ENCODE data around the gene PNPLA2.

PNPLA2 gene

DNA sequence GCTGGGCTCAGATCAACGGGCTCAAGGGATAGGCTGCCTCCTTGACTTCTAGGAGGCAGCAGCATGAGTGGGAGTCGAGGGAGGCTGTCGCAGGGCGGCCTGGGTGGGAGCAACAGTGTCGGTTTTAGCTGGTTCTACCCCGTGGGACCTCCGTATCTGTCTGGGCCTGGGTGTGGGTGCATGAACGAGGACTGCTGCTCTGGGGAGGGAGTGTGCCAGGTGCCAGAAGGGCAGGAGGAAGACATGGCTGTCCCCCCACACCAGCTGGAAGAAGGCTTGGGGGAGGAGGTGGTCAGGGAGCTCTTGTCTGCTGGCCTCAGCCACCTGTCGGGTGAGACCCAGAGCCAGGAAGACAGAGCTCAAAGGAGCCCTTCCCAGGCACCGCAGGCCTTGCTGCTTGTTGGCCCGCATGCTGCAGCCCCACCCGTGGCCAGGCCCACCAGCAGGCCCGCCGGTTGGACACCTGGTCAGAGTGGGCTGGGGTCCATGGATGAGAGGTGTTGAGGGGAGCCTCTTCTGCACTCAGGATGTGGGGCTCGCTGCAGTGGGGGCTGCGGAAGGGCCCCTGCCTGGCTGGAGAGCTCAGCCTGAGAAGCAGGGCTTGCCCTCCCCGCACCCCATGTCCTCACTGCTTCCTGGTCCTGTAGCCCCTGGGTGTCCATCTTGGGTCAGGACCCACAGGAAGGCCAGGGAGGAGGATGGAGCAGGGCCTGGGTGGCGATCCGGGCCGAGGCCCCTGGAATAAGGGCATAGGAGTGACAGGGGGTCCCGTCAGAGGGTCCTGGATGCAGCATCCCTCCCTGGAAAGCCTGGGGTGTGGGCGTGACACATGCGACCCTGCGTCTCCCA, 32.3 kb upstream of the PNPLA2 start:
- DNase-seq (ENCODE audit: low read depth in 3 of 3, low spot score in 1 of 3), result no peak

DNA sequence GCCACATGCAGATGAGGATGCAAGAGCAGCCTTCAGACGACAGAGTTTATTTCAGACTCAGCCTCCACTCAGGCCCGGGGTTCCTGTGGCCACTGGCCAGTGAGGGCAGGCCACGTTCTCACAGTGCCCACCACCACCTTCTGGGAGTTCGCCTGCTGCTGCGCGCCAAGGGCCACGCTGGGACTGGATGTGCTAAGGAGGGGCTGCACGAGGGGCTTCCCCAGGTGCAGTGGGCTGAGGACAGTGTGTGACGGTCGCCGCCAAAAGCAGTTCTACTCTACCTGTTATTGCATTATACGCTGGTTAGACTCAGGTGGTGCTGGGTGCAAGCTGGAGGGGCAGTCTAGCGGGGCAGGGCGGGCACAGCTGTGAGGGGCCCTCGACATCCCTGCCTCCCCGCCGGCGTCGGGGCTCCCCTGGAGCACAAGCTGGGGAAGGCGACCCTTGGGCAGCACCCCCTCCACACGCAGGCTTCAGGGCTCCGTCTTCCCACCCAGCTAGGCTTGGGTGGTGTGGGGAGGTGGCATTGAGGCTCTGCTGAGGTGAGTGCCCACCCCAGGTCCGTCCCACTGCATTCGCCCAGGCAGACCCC, 31.5 kb upstream of the PNPLA2 start:
- DNase-seq (ENCODE audit: low read depth in 3 of 3, low spot score in 1 of 3), result no peak

DNA sequence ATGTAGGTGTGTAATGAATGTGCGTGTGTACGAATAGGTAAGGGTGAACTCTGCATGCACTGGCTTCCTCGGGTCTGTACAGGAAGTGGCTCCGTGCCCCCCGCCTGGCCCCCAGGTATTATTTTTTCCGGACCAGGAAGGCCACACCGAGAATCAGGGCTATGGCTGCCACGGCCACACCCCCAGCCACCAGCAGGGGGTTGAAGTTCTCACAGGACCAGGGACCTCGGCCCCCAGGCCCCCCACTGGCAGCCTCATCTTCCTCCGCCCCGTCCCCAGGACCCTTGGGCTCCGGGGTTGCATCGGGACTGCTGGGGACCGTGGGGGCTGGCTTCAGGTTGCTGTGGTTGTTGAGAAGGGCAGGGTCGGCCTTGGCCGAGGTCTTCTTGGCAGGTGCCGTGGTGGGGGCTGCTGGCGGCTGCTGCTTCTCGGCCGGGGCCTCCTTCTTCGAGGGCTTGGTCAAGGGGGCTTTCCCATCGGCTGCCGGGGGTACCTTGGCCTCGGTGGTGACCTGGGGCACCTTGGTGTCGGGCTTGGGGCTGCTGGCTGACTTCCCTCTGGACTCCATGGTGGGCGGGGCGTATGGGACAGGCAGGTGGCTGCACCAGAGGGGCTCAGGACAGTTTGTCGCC, 30.6 kb upstream of the PNPLA2 start:
- DNase-seq (ENCODE audit: low read depth in 3 of 3, low spot score in 1 of 3), result no peak

DNA sequence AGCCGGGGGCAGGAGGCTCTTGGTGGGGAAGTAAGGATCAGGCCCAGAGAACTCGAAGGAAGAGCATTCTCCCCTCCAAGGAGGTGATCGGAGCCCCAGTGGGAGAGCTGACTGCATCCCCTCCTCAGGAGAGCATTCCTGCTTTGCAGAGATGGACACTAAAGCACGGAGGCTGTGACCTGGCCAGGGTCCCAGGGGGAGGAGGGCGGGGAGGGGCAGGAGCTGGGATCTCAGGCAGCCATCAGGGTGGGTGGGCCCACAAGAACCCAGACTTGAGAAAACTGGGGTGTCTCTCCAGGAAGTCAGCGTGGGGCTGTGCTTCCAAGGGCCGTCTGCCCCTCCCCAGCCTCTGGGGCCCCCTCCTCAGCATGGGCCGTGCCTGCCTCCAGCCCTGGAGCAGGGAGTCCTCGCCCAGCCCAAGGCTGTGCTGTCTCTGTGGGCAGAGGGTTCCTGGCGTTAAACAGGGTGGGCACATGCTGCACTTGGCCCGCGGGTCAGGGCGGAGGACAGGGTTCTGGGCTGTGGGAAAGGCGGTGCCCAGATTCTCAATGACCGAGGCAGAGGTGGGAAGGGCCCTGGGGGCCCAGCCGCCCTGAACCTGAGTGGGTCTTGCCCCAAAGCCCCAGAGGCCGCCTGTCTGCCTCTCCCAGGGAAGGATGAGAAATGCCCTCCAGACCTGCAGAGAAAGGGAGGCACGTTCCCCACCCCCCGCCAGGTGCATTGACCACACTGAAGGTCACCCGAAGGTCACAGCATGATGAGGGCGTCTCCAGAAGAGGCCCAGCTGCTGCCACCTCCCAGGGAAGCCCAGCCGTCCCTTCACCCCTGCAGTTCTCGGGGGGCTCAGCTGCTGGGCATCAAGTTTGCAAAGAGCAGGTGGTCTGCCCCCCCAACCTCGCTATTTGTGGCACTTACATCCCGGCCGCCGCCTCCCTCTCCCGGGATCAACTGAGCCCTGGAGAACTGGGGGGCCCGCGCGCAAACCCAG, 29.5 kb upstream of the PNPLA2 start:
- no peak for DNase-seq (ENCODE audit: low read depth in 3 of 3, low spot score in 1 of 3)

DNA sequence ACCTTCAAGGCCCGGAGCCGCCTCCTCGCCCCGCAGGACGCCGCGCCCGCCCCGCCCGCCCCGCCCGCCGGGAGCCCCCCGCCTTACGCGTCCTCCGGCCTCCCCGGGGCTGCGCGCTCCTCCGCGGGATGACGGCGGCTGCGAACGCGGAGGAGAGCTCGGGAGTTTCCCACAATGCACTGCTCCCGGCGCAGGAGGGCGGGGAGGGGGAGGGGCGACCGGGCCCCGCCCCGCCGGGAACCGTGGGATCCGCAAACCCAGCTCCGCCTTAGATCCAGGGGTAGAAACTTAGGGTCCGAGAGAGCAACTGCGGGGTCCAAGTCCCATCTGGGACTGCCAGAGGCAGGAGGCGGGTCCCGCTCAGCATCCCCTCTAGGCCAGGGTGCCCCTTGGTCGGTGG, 28.8 kb upstream of the PNPLA2 start, which contains the start of gene CEND1:
CEND1 (minus strand) TSS at position 148 of the 400 bp plus-strand sequence. CDS start 1,514 bp downstream, outside the sequence.
- DNase-seq (ENCODE audit: low read depth in 3 of 3, low spot score in 1 of 3), result peak in 1 of 3 donors; percentile 50

DNA sequence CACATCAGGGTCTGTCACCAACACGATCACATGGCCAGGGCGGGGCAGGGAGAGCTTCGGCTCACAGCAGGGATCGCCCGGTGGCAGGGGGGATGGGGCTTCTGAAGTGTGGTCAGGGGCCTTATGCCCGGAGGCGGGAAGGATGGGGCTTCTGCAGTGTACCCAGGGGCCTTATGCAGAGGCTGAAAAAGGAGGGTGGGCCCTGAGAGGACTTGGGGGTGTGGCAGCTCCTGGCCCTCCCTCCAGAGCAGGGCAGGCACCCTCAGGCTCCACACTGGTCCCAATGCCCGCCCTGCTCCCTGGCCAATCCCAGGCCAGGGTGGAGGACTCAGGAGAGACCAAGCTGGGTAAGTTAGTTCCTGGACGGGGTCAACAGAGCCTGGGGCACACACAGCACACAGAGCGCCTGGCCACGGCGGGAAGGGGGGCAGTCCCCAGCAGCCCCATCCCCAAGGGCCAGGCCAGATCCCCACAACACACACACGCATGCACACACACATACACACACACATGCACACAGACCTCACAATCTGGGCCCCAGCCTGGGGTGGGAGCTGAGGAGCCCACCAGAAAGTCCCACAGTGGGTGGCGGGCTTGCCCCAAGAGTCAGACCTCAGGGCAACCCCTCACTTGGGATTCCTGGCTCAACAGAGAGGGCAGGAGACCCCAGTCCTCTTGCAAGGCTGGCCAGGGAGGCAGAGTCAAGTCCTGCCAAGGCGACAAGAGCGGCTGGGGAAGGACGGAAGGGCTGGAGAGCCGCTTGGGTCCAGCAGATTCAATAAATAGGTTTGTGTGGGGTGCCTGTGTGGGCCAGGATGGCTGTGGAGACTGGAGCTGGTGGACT, 27.8 kb upstream of the PNPLA2 start:
- no peak for DNase-seq (ENCODE audit: low read depth in 3 of 3, low spot score in 1 of 3)

DNA sequence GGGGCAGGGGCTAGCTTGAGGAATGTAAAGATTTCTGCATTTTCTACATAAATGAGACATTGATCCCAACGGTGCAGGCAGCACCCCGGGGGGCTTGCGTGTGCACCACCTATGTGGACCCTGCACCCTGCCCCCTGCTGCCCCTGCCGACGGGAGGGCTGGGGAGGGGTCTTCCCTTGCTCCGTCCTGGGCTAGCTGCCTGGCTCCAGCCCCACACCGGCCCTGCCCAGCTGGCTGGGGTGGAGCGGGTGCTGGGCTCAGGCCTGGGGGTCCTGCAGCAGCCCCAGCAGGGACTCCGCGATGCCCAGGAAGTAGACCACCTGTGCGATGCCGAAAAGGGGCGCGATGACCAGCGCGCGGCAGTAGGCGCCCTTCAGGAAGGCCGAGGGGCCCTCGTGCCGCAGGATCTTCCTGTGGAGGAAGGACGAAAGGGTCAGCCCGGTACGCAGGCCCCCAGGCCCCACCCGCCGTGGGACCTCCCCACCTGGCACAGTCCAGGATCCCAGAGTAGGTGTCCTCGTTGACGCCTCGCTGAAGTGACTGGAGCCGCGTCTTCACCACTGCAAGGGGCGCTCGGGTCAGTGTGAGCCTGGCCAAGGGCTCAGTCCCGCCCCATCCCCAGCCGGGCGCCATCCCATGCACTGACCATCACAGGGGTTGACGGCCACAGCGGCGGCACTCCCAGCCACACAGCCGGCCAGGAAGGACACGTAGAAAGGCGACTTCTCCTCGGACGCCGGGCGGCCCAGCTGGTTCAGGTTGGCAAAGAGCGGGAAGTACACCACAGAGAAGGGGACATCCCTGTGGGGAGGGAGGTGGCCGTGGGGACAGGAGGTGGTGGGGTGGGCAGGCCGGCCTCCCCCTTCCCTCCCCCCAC, 26.8 kb upstream of the PNPLA2 start:
- no peak for DNase-seq (ENCODE audit: low read depth in 3 of 3, low spot score in 1 of 3)

DNA sequence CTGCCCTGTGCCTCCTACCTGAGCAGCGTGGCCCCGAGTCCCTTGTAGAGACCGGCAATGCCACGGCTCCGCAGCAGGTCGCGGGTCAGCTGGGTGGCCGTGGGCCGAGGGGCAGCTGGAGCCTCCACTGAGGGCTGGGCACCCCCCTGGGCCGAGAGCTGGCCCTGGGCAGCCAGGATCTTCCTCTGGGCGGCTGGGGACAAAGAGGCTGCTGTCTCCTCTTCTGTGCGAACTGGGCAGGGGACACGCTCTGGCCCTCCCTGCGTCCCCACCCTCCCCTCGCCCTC, 26.2 kb upstream of the PNPLA2 start:
- DNase-seq (ENCODE audit: low read depth in 3 of 3, low spot score in 1 of 3), result no peak

DNA sequence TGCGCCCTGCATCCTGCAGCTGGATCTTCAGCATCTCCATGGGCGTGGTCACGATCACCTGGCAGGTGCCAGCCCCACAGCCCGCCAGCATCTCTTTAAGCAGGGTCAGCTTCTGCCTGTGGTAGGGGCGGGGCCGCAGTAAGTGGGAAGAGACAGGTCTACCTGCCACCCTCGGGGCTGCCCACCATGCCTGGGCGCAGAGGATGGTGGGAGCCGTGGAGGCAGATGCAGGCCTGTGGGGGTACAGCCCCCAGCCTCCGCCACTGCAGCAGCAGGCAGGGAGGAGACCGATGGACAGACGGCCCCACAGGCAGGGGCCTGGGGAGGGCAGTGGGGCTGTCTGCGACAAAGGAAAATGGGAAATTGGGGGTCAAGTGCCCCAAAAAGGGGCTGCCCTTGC, 25.8 kb upstream of the PNPLA2 start:
- no peak for DNase-seq (ENCODE audit: low read depth in 3 of 3, low spot score in 1 of 3)

DNA sequence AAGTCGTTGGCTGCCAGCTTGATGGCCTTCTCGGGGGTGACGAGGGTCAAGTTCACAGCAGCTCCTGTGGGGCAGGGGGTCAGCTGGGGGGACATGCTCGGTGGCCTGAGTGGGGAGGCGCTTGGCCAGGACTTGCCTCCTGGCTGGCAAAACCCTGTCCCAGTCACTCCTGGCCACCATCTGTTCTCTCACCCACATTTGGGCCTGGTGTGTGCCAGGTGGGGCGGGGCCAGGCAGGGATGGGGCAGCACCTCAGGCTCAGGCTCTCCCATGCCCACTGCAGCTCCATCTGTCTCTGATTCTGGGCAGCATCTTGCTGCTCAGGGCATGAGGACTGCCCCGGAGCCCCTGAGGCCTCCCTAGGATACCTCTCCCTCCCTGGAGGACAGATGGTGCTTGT, 25.2 kb upstream of the PNPLA2 start:
- no peak for DNase-seq (ENCODE audit: low read depth in 3 of 3, low spot score in 1 of 3)

DNA sequence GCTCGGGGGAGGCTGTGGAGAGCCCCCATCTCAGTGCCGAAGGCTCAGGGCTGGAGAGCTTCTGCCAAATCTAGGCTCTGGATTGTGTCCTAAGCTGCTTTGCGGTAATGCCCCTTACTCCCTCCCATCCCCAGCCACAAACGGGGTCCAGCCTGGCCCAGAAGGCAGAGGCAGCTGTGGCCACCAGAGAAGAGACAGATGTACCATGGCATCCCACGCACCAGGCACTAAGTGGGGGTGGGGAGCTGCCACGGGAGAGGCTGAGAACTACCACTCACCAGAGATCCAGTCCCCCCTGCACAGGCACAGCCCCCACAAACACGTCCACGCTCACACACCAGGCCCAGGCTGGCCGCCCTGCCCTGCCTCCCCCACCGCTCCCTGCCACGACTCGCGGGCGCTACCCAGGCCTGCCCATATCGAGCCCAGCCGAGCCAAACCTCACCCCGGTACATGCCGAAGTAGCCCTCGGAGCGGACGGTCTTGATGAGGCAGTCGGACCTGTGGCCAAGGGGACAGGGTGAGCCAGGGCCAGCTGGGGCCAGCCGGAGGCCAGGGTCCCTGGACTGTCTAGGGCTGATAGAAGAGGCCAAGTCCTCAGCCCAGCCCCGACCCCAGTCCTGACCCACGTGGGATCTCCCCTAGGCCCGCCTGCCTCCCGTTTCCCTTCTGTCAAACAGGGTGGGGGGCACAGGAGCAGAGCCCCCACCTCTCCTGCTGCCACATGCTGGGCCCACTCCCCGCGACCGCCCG, 24.5 kb upstream of the PNPLA2 start:
- DNase-seq (ENCODE audit: low read depth in 3 of 3, low spot score in 1 of 3), result no peak

DNA sequence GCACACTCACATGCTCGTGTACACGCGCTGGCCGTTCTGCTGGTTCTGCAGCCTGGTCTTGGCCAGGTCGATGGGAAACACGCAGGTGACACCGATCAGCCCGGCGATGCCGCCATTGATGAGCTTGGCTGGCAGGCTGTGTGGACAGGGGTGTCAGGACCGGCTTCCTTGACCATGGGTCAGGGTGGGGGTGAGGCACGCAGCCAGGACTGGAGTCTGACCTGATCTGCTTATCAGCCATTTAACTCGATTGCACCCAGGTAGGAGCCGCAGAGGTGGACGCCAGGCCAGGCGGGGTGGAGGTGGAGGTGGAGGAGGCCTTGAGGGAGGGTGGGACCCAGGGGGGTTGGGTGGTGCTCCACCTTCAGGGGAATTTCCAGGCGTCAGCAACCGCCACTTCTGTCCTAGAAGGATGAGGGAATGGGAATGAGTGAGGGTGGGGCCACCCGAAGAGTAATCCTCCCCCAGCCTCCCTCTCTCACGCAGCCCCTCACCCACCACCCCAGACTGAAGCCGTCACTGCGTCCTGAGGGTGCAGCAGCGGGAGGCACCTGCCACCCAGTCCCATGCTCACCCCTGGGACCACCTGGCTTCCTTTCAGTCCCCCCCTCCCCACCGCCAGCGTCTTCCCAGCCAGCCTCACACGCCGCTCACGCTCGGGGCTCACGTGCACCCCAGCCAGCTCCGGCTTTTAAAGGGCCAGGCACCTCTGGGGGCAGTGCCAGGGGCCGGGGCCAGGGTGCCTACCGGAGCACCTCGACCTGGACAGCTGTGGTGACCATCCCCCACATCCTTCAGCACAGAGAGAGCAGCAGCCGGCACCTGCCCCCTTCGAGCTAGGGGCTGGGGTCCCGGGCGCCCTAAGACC, 23.7 kb upstream of the PNPLA2 start:
- DNase-seq (ENCODE audit: low read depth in 3 of 3, low spot score in 1 of 3), result no peak

DNA sequence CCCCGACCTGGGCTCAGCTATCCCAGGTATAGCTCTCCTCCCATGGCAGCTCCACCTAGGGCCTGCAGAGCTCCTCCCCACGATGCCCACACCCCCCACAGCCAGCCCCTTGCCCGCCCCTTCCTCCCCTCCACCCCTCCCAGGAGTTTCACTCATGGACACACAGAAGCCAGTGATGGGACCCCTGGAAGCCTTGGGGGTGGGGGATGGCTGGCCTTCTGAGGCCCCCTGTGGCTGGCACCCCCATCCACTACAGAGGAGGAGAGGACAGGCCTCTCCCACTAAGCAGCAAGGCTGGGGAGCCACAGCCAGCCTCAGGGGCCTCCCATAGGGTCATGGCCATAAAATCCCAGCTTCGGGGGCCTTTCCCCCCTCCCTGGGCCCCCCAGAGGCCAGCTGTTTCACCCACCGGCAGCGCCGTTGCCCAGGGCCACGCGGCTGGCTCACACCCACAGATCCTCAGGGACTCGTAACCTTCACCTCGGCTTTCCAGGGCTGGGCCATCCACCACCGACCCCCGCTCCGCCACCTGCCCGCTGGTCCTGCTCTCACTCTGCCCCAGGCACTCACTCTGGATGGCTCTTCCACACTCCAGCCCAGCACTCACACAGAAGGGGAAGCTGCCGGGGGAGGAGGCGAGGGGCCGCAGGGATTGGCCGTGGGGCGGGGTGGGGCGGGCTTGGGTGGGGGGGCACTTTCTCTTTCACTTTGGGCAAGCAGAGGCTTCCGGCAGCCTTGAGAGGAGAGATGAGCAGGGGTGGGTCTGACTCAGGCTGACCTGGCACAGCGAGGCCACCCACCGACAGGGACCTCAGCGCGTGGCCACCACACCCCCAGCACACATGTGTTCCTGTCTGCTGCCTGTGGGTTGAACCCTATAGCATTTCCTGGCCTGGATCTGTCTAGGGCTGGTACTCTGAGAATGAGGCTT, 22.8 kb upstream of the PNPLA2 start:
- DNase-seq (ENCODE audit: low read depth in 3 of 3, low spot score in 1 of 3), result peak in 2 of 3 donors; percentile 53 to 63

DNA sequence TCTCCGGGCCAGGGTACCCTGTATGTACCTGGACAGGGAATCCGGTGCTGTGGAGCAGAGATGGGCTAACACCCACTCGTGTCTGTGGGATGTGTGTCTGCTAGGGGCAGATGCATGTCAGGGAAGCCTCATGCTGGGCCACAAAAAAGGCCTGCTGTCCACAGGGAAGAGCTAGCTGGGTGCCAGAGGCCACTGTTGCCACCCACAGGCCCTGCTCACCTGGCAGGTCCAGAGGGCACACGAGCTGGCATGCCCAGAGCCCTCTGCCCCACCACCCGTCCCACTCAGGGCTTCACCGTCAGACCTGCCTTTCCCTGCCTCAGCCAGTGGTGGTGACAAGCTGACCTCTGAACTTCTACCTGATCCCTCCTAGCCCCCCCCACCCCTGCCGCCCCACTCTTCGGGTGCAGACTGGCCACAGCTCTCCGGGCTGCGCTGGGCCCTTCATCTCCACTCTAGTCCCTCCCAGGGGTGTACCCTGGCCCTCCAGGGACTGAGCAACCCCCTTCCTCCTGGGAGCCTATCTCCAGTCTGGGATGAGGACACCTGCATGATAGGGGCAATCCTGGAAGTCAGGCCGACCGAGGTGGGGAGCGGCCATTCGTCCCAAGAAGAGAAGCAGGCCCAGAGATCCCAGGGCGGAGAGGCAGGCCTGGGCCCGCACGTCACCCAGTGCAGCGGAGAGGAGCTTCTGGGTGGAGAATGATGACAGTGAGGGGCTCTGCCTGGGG, 22.0 kb upstream of the PNPLA2 start:
- DNase-seq (ENCODE audit: low read depth in 3 of 3, low spot score in 1 of 3), result no peak

DNA sequence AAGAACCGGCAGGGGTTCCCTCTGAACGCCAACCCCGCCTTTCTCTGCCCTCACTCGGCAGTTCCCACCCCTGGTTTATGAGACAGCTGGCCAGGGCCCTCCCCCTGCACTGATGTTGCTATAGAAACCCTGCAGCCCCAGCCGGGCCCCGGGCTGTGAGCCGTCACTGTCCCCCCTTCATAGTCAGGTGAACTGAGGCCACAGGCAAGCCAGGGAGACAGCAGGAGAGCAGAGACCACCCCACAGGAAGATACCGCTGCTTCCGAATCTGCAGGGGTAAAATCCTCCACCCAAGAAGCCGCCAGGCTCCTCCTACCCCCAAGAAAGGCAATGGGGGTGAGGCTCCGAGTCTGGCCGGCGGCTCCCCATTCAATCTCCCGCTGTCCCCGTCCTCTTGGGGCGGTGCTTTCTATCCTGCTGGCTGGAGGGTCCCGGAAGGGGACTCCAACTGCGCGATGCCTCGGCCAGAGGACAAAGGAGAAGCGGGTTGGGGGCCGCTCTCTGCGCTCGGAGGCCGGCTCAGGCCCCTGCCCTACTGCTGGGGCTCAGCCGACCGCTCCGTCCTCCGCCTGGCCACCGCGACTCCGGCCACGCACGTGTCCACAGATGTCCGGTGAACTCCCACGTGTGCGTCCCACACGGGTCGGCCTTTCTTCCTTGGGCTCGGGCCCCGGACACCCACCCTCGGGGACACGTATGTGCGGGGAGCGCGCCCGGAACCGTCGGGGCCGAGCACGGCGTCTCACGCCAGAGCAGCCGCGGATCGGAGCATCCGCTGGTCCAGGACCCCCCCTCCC, 21.2 kb upstream of the PNPLA2 start:
- peak; percentile 24 to 54 (median 36) for DNase-seq (ENCODE audit: low read depth in 3 of 3, low spot score in 1 of 3)

All from stimulated activated CD4-positive, alpha-beta T cell treated with anti-CD3 and anti-CD28 coated beads, TNF-alpha, amount 100 ng/mL, for 1 hour (primary cell).